C4-2B (cell line): Measurements from ENCODE around the gene SUPT6H.
A peak's percentile ranks its signal among the peaks of the same experiment; 100 is the strongest.

Experiments used
- ZFX ChIP-seq: fragments of 450-650 bp; IDR thresholded peaks from 2 replicates; pipeline ENCODE4 v1.6.1; 2017
- TF ChIP-seq, protein P1 (sequence below): fragments of 450-650 bp; conservative IDR thresholded peaks from 2 replicates; pipeline ENCODE4 v1.5.1; 2017; ENCODE audit warnings: mild to moderate bottlenecking

DNA sequence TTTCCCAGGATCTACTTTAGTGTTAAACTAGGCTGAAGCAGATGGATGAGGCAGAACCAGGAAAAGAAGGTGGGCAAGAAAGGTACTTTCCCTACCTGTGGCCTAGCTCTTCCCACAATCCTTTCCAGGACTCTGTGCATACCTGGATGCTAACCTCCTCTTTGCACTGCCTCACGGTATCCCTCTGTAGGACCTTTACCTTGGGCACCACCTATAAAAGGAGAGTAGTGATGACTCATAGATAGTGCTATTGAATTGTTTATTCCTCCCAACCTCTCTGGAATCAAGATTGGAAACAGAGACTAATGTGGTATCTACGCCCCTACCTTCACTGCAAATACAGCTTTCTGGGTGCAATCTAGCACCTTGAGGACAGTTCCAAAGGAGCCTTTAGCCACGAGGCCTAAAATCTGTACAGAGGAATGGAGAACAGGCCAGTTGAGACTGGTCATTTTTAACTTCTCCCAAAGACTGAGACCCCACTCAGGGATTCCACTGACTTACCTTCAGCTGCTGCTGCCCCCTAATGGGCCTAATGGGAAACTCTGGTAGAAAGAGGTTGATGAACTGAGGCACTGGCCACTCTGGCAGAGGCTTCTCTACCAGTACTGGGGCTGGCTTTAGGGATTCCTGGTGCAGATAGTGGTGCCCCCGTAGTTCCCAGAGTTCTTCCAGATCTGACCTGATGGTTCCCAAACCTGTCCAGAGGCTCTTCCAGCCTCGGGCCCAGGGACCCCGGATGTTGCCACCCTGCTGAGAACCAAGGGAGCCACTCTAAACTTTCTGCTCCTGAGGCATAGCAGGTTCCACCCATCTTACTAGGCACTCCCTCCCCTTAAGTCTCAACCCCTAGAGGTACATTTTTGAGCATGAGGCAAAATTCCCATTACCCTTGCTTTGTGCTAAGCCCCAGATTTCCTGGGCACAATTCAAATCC, 48.8 kb upstream of the SUPT6H start:
- TF ChIP-seq, protein P1, sequence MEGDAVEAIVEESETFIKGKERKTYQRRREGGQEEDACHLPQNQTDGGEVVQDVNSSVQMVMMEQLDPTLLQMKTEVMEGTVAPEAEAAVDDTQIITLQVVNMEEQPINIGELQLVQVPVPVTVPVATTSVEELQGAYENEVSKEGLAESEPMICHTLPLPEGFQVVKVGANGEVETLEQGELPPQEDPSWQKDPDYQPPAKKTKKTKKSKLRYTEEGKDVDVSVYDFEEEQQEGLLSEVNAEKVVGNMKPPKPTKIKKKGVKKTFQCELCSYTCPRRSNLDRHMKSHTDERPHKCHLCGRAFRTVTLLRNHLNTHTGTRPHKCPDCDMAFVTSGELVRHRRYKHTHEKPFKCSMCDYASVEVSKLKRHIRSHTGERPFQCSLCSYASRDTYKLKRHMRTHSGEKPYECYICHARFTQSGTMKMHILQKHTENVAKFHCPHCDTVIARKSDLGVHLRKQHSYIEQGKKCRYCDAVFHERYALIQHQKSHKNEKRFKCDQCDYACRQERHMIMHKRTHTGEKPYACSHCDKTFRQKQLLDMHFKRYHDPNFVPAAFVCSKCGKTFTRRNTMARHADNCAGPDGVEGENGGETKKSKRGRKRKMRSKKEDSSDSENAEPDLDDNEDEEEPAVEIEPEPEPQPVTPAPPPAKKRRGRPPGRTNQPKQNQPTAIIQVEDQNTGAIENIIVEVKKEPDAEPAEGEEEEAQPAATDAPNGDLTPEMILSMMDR: peak; percentile 76
- no peak for TF ChIP-seq ZFX
